Smooth muscle cell (in vitro differentiated cells): ENCODE results near the gene CEACAM1. TPM values are rescaled to one million over a fixed set of nuclear protein-coding genes. Genes with fewer than 3 reads are reported as not detected.
"Not testable (repeated sequence)": the region's sequence is repeated elsewhere in the genome, so short reads cannot be mapped to it uniquely, and the experiment has no call there.

ENCODE experiments used
- DNase-seq: peaks from one replicate; lab custom pipeline; 2025; ENCODE audit not compliant: unreplicated experiment; lab: John Stamatoyannopoulos, UW
- H2AFZ ChIP-seq: fragments of 200-600 bp; sonication (generic); 2 replicates; pipeline ENCODE4 v1.6.0; 2016; ENCODE audit warnings: antibody characterized with exemption, low read depth, mild to moderate bottlenecking
- H3F3A ChIP-seq: fragments of 200-600 bp; sonication (generic); 2 replicates; pipeline ENCODE4 v1.6.0; 2017; ENCODE audit warnings: antibody characterized with exemption, low read depth
- H3K27ac ChIP-seq: fragments of 200-600 bp; sonication (generic); 2 replicates; pipeline ENCODE4 v1.5.1; 2016; ENCODE audit warnings: low read depth, mild to moderate bottlenecking
- H3K27me3 ChIP-seq: fragments of 200-600 bp; sonication (generic); 2 replicates; pipeline ENCODE4 v1.6.1; 2016; ENCODE audit warnings: low read depth, mild to moderate bottlenecking
- H3K36me3 ChIP-seq: fragments of 200-600 bp; sonication (generic); 2 replicates; pipeline ENCODE4 v1.5.1; 2016; ENCODE audit warnings: low read depth
- H3K4me1 ChIP-seq: fragments of 200-600 bp; sonication (generic); 2 replicates; pipeline ENCODE4 v1.5.1; 2016; ENCODE audit warnings: low read depth
- H3K4me2 ChIP-seq: fragments of 200-600 bp; sonication (generic); 2 replicates; pipeline ENCODE4 v1.6.0; 2016; ENCODE audit warnings: mild to moderate bottlenecking
- H3K4me3 ChIP-seq: fragments of 200-600 bp; sonication (generic); 2 replicates; pipeline ENCODE4 v1.5.1; 2016; ENCODE audit warnings: mild to moderate bottlenecking
- H3K79me2 ChIP-seq: fragments of 200-600 bp; sonication (generic); 2 replicates; pipeline ENCODE4 v1.6.0; 2016; ENCODE audit warnings: low read depth, mild to moderate bottlenecking
- H3K9ac ChIP-seq: fragments of 200-600 bp; sonication (generic); 2 replicates; pipeline ENCODE4 v1.6.0; 2016; ENCODE audit warnings: low read depth
- H3K9me3 ChIP-seq: fragments of 200-600 bp; sonication (generic); replicated peaks from 2 replicates; pipeline ENCODE4 v1.5.1; 2016; ENCODE audit warnings: low read depth
- H4K20me1 ChIP-seq: fragments of 200-600 bp; sonication (generic); 2 replicates; pipeline ENCODE4 v1.6.0; 2016; ENCODE audit warnings: low read depth
- WGBS: methylation state at CpG from one replicate; pipeline ENCODE4 v1.1.7; 2016; ENCODE audit warnings: low lambda C conversion rate; 5-methylcytosine and 5-hydroxymethylcytosine counted together
- polyA plus RNA-seq: library from polyadenylated mRNA; unstranded; fragments of >200 nt; fragmentation: Nextera tagmentation; extraction: Ambion mirVana; gene quantifications from 2 replicates; pipeline ENCODE4 v1.2.1, GENCODE V29; 2016
- total RNA-seq: library from RNA; depleted of rRNA; stranded (reverse); fragments of >200 nt; gene quantifications from 2 replicates; pipeline ENCODE4 v1.2.3, GENCODE V29; 2014
- TF ChIP-seq, protein P1 (sequence below): fragments of 200-600 bp; sonication (generic); IDR thresholded peaks from 2 replicates; pipeline ENCODE4 v1.5.1; 2017; ENCODE audit warnings: borderline replicate concordance, mild to moderate bottlenecking, antibody characterized with exemption; ENCODE audit not compliant: insufficient read depth, poor library complexity, severe bottlenecking

The CEACAM1 gene
- total and polyA plus RNA-seq, 2 experiments from 2014 or later: 0.31 to 4.5 TPM

GRCh38 chr19:42558450-42559150 is 30.3 kb upstream of the CEACAM1 start:
- no peaks in the 10 kb centered on the region for H3K79me2 ChIP-seq
- 45% methylated on average over 7 of the region's 7 CpGs for whole genome bisulfite sequencing
- no peak overlapping the region for H2AFZ ChIP-seq
- H3K36me3 ChIP-seq: no peaks in the 10 kb centered on the region
- TF ChIP-seq, protein P1, sequence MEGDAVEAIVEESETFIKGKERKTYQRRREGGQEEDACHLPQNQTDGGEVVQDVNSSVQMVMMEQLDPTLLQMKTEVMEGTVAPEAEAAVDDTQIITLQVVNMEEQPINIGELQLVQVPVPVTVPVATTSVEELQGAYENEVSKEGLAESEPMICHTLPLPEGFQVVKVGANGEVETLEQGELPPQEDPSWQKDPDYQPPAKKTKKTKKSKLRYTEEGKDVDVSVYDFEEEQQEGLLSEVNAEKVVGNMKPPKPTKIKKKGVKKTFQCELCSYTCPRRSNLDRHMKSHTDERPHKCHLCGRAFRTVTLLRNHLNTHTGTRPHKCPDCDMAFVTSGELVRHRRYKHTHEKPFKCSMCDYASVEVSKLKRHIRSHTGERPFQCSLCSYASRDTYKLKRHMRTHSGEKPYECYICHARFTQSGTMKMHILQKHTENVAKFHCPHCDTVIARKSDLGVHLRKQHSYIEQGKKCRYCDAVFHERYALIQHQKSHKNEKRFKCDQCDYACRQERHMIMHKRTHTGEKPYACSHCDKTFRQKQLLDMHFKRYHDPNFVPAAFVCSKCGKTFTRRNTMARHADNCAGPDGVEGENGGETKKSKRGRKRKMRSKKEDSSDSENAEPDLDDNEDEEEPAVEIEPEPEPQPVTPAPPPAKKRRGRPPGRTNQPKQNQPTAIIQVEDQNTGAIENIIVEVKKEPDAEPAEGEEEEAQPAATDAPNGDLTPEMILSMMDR: no peak
- H3K4me3 ChIP-seq: no peak overlapping the region
- H3K9ac ChIP-seq: no peak overlapping the region
- no peaks in the 10 kb centered on the region for H3F3A ChIP-seq
- no peaks in the 10 kb centered on the region for H3K4me1 ChIP-seq
- no peak overlapping the region for H3K27ac ChIP-seq
- H3K27me3 ChIP-seq: peaks cover 17% of the 10 kb centered on the region
- no peak overlapping the region for H3K4me2 ChIP-seq
- H3K9me3 ChIP-seq: no peaks in the 10 kb centered on the region
- peaks cover 2% of the 10 kb centered on the region for H4K20me1 ChIP-seq
- no peak for DNase-seq

GRCh38 chr19:42557386-42557871 is 29.1 kb upstream of the CEACAM1 start:
- DNase-seq, H3K4me1 ChIP-seq, H3K4me2 ChIP-seq, H3K9me3 ChIP-seq, H3K79me2 ChIP-seq, H3K27ac ChIP-seq, H3K9ac ChIP-seq, H2AFZ ChIP-seq, H3K4me3 ChIP-seq, H3F3A ChIP-seq, H3K36me3 ChIP-seq: not testable (repeated sequence)
- peaks cover 17% of the 10 kb centered on the region for H3K27me3 ChIP-seq
- peaks cover 12% of the 10 kb centered on the region for H4K20me1 ChIP-seq
- WGBS: 92% methylated on average over 9 of the region's 10 CpGs

DNA sequence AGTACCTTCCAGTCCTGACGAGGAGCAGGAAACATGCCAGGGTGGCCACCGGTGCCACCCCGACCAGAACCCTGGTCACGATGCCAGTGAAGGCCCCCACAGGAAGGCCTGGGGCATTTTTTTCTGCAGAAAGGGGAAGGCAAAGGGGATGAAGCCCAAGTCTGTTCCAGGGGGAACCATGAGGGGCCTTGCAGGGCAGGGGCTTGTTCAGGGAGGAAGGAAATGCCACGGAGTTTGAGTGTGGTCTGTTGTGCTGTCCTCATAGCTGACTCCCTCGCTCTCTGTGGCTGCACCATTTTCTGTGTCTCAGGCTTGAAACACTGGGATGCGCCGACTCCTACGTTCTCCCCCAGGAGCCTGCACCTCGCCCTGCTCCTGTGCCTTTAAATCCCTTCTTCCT is 27.5 kb upstream of the CEACAM1 start:
- Histone ChIP-seq H3K36me3 (no peaks in the 10 kb centered on the region), H3K27ac (no peak overlapping the region), H3K27me3 (peaks cover 8% of the 10 kb centered on the region), H4K20me1 (peaks cover 12% of the 10 kb centered on the region), H3K9ac (no peak overlapping the region), H3K9me3 (no peaks in the 10 kb centered on the region), H3K79me2 (no peaks in the 10 kb centered on the region), H3F3A (no peaks in the 10 kb centered on the region), H3K4me1 (no peaks in the 10 kb centered on the region), H3K4me2 (no peak overlapping the region), H2AFZ (no peak overlapping the region), H3K4me3 (no peak overlapping the region)
- 84% methylated on average over 10 of the region's 10 CpGs for WGBS
- DNase-seq: no peak
- TF ChIP-seq, protein P1: no peak

GRCh38 chr19:42555317-42555716 is 27.0 kb upstream of the CEACAM1 start:
- H4K20me1 ChIP-seq: peaks cover 12% of the 10 kb centered on the region
- H3K36me3 ChIP-seq: no peaks in the 10 kb centered on the region
- H3K27me3 ChIP-seq: peaks cover 7% of the 10 kb centered on the region
- H2AFZ ChIP-seq: no peak overlapping the region
- no peak overlapping the region for H3K27ac ChIP-seq
- H3F3A ChIP-seq: no peaks in the 10 kb centered on the region
- no peak overlapping the region for H3K4me2 ChIP-seq
- no peaks in the 10 kb centered on the region for H3K9me3 ChIP-seq
- WGBS: 63% methylated on average over 5 of the region's 5 CpGs
- no peaks in the 10 kb centered on the region for H3K4me1 ChIP-seq
- no peak overlapping the region for H3K4me3 ChIP-seq
- TF ChIP-seq, protein P1: no peak
- H3K9ac ChIP-seq: no peak overlapping the region
- DNase-seq: no peak
- no peaks in the 10 kb centered on the region for H3K79me2 ChIP-seq
